Posterior cingulate gyrus (tissue), 11 donors: ENCODE measurements around the gene PRRT2.

Experiments
- DNase-seq, 10 donors: peaks; one replicate each; pipeline versions ENCODE4 v3.0.0 to v3.0.0-alpha.2; 2020 to 2021; ENCODE audit warnings: mixed read lengths in 3 of 10
- intact Hi-C: fragments of 100-400 bp; cut with DNase I; formaldehyde crosslinking; loops from one replicate; pipeline ENCODE4 v1.15.1; 2023

PRRT2 gene

GRCh38 chr16:29809850-29810698 is 1.9 kb upstream of the PRRT2 start:
- peak in 3 of 10 donors; percentile 85 to 90 (median 86) for DNase-seq
- intact Hi-C loops = loop anchor here (10.0 kb wide), 1 partner anchor 185 kb away; the partner anchor contains the start of genes HIRIP3 and INO80E

DNA sequence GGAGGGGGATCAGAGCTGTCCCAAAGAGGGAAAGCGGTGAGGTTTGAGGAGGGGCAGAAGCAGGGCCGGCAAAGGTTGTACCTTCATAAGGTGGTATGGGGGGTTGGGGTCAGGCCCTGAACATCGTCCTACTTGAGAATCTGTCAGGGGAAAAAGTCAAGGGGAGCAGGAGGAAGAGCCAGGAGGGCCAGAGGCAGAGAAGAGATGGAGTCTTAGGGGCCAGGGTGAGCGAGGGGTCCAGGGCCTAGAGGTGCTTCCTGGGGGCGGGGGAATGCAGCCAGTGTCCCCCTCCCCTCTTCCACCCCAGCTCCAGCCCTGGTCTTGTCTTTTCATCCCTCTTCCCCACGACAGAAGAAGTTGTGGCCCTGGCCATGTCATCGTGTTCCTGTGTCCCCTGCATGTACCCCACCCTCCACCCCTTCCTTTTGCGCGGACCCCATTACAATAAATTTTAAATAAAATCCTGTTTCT is 1.3 kb upstream of the PRRT2 start:
- intact Hi-C loops = loop anchor here (10.0 kb wide), 1 partner anchor 184 kb away; the partner anchor contains the start of genes HIRIP3 and INO80E
- no peak for DNase-seq

- peak; percentile 84 to 99 (median 92) for DNase-seq
- intact Hi-C loops = loop anchor here (10.0 kb wide), 1 partner anchor 183 kb away; the partner anchor contains the start of genes HIRIP3 and INO80E
These were observed 660 bp upstream of the PRRT2 start for GRCh38 chr16:29811170-29811895.

- intact Hi-C loops = loop anchor here (10.0 kb wide), 1 partner anchor 182 kb away; the partner anchor contains the start of genes HIRIP3 and INO80E
- peak in 2 of 10 donors; percentile 85 to 88 for DNase-seq
These were observed 1.0 kb downstream of the PRRT2 start for GRCh38 chr16:29812754-29813643.

- peak in 2 of 10 donors; percentile 64 to 68 for DNase-seq
- intact Hi-C loops = loop anchor here (10.0 kb wide), 1 partner anchor 181 kb away; the partner anchor contains the start of genes HIRIP3 and INO80E
These were observed 1.9 kb downstream of the PRRT2 start for GRCh38 chr16:29813644-29814562.

DNA sequence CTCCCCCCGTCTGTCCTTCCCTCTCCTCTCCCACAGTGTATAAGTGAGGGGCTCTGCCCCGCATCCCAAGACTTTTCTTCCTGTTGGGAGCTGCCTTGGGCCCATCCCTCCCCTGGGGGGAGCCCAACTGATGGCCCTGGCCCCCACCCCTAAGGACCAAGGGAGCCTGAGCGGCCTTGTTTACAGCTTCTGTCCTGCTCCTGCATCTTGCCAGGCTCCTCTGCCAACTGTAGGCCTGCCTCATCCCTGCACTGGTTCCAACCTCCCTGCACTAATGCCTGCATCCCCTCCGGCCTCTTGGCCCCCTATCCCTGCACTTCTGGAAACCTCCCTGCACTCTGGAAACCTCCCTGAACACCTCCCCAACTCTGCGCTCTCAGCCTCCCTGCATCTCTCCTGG is 2.6 kb downstream of the PRRT2 start:
- intact Hi-C loops = loop anchor here (10.0 kb wide), 1 partner anchor 180 kb away; the partner anchor contains the start of genes HIRIP3 and INO80E
- peak in 2 of 10 donors; percentile 74 to 77 for DNase-seq

- intact Hi-C loops = loop anchor here (1.0 to 10.0 kb wide), 3 partner anchors 48 to 207 kb away; partner anchors contain the start of genes C16orf92, CDIPT, HIRIP3 and INO80E
- DNase-seq = peak in 2 of 10 donors; percentile 75 to 78
These were observed 3.2 kb downstream of the PRRT2 start for GRCh38 chr16:29815032-29815721.

GRCh38 chr16:29815793-29816693 is 4.0 kb downstream of the PRRT2 start, which contains the start of gene PAGR1:
Gene PAGR1, plus strand, starts transcription at chr16:29816152. Its CDS starts 374 bp downstream, at chr16:29816526.
- DNase-seq = peak; percentile 96 to 100 (median 98)
- intact Hi-C loops = loop anchor here (1.0 to 10.0 kb wide), 3 partner anchors 47 to 206 kb away; partner anchors contain the start of genes C16orf92, CDIPT, HIRIP3 and INO80E

- DNase-seq = peak in 6 of 10 donors; percentile 56 to 94 (median 78)
- intact Hi-C loops = loop anchor here (5.0 to 10.0 kb wide), 2 partner anchors 178 to 205 kb away; partner anchors contain the start of genes C16orf92, HIRIP3 and INO80E
These were observed 4.9 kb downstream of the PRRT2 start for GRCh38 chr16:29816694-29817441.

- no peak for DNase-seq
- intact Hi-C loops = loop anchor here (5.0 to 10.0 kb wide), 2 partner anchors 177 to 204 kb away; partner anchors contain the start of genes C16orf92, HIRIP3 and INO80E
These were observed 6.1 kb downstream of the PRRT2 start for GRCh38 chr16:29818082-29818481.

DNA sequence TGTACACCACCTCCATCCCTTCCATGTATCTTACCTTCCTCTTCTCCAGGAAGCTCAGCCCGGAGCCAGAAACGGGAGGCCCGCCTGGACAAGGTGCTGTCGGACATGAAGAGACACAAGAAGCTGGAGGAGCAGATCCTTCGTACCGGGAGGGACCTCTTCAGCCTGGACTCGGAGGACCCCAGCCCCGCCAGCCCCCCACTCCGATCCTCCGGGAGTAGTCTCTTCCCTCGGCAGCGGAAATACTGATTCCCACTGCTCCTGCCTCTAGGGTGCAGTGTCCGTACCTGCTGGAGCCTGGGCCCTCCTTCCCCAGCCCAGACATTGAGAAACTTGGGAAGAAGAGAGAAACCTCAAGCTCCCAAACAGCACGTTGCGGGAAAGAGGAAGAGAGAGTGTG is 7.5 kb downstream of the PRRT2 start:
- DNase-seq = peak in 1 of 10 donors; percentile 83
- intact Hi-C loops = loop anchor here (5.0 to 10.0 kb wide), 2 partner anchors 175 to 203 kb away; partner anchors contain the start of genes C16orf92, HIRIP3 and INO80E

DNA sequence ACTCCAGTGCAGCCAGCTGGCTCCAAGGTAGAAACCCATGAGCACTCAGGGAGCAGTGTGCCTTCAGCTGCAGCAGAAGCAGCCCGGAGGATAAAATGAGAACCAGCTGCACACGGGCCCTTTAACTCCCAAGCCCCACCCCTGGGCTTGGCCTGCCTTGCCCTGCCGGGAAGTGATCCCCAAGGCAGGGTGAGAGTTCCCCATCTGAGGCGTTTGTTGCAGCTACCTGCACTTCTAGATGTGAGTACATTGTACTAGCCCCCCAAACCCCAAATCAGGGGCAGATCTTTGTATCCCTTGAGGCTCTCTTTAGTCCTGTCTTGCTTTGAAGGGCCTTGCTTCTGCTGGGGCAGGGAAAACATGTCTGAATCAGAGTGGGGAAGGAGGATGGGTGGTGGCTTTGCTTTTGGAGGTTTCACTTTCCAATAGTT is 8.3 kb downstream of the PRRT2 start, which contains the start of gene MVP:
Gene MVP, plus strand, starts transcription at position 192 of the 431 bp plus-strand sequence. CDS start 10,088 bp downstream, outside the sequence.
- DNase-seq = peak in 4 of 10 donors; percentile 58 to 94 (median 69)
- intact Hi-C loops = no loop called here

DNA sequence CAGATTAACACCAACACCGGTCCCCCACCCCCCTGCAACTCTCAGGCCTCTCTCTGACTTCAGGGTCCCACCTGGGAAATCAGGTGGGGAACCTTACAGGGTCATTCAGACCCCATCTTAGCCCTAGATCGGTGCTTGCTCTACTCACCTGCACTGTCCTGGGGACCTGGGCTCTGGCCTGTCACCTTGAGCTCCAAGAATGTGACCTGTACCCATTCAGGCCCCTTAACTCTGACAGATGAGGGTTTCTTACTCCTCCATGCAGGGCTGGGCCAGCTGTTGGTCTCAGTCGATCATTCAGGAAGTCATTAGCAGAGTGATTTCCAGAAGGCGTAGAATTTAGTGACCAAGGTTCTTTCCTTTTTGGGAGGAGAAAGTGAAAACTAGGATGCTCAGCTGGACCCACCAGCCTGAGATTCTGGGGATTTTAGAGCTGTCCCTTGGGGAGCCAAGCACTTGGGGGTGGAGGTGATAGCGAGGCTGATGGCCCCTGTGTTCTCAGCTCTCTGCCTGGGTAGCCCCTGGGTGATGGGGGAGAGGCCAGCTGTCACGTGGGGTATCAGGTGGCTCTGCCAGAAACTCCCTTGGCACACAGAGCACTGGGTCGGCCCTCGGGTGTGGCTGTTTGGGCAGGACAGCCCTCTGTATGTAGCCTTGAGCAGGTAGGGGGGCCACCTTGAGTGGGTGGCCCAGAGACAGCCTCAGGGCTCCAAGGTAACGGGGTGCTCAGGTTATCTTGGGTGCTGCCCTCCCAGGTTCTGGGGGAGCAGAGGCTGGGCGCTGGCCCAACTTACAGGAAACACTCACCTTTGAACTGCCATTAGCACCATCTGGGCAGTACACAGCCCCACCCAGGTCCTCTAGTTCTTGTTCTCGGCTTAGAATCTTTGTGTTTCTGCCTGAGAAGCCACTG is 9.0 kb downstream of the PRRT2 start:
- DNase-seq = peak in 1 of 10 donors; percentile 76
- intact Hi-C loops = no loop called here

DNA sequence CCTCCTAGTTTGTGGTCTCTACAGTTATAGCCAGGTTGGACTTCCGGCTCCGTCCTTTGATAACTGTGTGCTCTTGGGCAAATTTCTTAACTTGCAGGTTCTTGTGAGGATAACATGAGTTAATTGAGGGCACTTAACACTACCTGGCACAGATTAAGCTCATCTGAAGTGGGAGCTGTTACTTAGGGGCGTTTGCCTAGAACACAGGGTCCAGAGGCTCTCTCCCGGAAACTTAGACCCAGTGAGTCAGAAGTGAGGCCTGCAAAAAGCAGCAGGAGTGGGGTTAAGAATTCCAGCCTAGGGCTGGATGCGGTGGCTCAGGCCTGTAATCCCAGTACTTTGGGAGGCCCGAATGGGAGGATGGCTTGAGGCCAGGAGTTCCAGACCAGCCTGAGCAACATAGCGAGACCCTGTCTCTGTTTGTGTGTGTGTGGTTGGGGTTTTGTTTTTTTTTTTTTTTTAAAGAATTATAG is 9.7 kb downstream of the PRRT2 start:
- intact Hi-C loops = no loop called here
- DNase-seq = peak in 1 of 10 donors; percentile 59
